OCI-LY7 (cell line): ENCODE results near the gene ZNF778.

ENCODE experiments used
- EZH2phosphoT487 ChIP-seq: fragments of 200-600 bp; sonication (generic); IDR thresholded peaks from 2 replicates; pipeline ENCODE4 v1.6.1; 2018; ENCODE audit warnings: low read depth, borderline replicate concordance, mild to moderate bottlenecking, mixed run types, antibody characterized with exemption, low read length, moderate library complexity, mixed read lengths
- TF ChIP-seq, protein P1 (sequence below): fragments of 200-600 bp; sonication (generic); conservative IDR thresholded peaks from 2 replicates; pipeline ENCODE4 v1.5.1; 2014; ENCODE audit warnings: mild to moderate bottlenecking, antibody characterized with exemption, low read length, moderate library complexity, mixed read lengths

DNA sequence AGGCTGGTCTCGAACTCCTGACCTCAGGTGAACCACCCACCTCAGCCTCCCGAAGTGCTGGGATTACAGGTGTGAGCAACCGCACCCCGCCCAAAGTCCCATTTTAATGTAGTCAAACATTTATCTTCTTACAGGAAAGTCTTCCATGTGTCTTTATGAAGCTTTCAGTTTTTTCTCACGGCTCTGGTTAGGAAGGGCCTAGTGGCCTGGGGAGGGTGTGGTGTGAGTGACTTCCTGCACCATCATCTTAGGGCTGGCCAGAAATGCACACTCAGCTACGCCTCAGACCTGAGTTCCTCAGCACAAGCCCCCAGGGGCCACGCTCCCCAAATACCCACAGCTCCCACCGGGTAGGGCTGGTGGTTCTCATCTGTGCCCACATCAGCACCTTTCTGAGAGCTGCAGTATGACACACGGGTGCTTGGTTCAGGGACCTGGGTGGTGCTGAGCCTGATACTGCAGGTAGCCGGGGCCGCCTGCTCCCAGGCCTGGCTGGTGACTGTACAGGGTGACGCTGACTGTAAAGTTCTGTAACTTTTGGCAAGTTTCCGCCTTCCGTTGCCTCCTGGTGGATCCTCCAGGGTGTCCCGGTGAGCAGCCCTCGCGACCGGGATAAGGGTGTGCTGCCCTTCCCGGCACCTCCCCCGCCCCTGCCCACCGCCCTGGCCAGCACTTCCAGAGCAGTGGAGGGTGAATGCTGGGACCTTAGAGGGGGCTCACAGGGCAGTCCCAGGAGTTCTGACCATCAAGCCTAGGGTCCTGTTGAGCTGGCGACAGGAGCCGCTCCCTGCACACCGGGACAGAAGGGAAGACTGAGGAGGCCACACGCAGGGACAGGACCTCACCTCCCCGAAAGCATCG is 52.5 kb downstream of the ZNF778 start:
- TF ChIP-seq EZH2phosphoT487: no peak
- TF ChIP-seq, protein P1, sequence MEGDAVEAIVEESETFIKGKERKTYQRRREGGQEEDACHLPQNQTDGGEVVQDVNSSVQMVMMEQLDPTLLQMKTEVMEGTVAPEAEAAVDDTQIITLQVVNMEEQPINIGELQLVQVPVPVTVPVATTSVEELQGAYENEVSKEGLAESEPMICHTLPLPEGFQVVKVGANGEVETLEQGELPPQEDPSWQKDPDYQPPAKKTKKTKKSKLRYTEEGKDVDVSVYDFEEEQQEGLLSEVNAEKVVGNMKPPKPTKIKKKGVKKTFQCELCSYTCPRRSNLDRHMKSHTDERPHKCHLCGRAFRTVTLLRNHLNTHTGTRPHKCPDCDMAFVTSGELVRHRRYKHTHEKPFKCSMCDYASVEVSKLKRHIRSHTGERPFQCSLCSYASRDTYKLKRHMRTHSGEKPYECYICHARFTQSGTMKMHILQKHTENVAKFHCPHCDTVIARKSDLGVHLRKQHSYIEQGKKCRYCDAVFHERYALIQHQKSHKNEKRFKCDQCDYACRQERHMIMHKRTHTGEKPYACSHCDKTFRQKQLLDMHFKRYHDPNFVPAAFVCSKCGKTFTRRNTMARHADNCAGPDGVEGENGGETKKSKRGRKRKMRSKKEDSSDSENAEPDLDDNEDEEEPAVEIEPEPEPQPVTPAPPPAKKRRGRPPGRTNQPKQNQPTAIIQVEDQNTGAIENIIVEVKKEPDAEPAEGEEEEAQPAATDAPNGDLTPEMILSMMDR: no peak
